ENCODE results near the gene GRIA3.

GRIA3 gene

GRCh38 chrX:123223859-123224258 lies 39.8 kb downstream of the GRIA3 start:
- Histone ChIP-seq H3K4me3 (ENCODE audit: low read length) (no peak overlapping the region), H3K9ac (ENCODE audit: low read depth, low read length) (no peak overlapping the region), H3K9me3 (ENCODE audit: insufficient read depth, low read depth, low read length) (no peaks in the 10 kb centered on the region), H3K36me3 (ENCODE audit: insufficient read depth, low read depth, low read length) (no peaks in the 10 kb centered on the region), H3K27me3 (ENCODE audit: insufficient read depth, low read length) (peaks cover 6% of the 10 kb centered on the region; the same call in 1 of the 2 replicates), H3K27ac (ENCODE audit: low read length) (no peak overlapping the region), H3K4me1 (ENCODE audit: insufficient read depth, low read length) (peaks cover 13% of the 10 kb centered on the region; the same call in 1 of the 2 replicates)

- H3K9ac ChIP-seq (ENCODE audit: low read depth, low read length), result no peak overlapping the region
- H3K4me1 ChIP-seq (ENCODE audit: insufficient read depth, low read length), result peaks cover 12% of the 10 kb centered on the region
- H3K27ac ChIP-seq (ENCODE audit: low read length), result no peak overlapping the region
- no peak overlapping the region for H3K4me3 ChIP-seq (ENCODE audit: low read length)
- no peaks in the 10 kb centered on the region for H3K9me3 ChIP-seq (ENCODE audit: insufficient read depth, low read depth, low read length)
- H3K27me3 ChIP-seq (ENCODE audit: insufficient read depth, low read length), result peaks cover 19% of the 10 kb centered on the region; the same call in 1 of the 2 replicates
- H3K36me3 ChIP-seq (ENCODE audit: insufficient read depth, low read depth, low read length), result no peaks in the 10 kb centered on the region
Observed at GRCh38 chrX:123230798-123231197, 46.7 kb downstream of the GRIA3 start.

GRCh38 chrX:123236859-123237258 lies 52.8 kb downstream of the GRIA3 start:
- H3K9ac ChIP-seq (ENCODE audit: low read depth, low read length), result no peak overlapping the region
- H3K9me3 ChIP-seq (ENCODE audit: insufficient read depth, low read depth, low read length), result no peaks in the 10 kb centered on the region
- peaks cover 5% of the 10 kb centered on the region; the same call in 1 of the 2 replicates for H3K27me3 ChIP-seq (ENCODE audit: insufficient read depth, low read length)
- no peaks in the 10 kb centered on the region for H3K36me3 ChIP-seq (ENCODE audit: insufficient read depth, low read depth, low read length)
- no peak overlapping the region for H3K27ac ChIP-seq (ENCODE audit: low read length)
- H3K4me3 ChIP-seq (ENCODE audit: low read length), result no peak overlapping the region
- peaks cover 5% of the 10 kb centered on the region; the same call in 1 of the 2 replicates for H3K4me1 ChIP-seq (ENCODE audit: insufficient read depth, low read length)

- peaks cover 1% of the 10 kb centered on the region; the same call in 1 of the 2 replicates for H3K27me3 ChIP-seq (ENCODE audit: insufficient read depth, low read length)
- no peaks in the 10 kb centered on the region for H3K9me3 ChIP-seq (ENCODE audit: insufficient read depth, low read depth, low read length)
- H3K9ac ChIP-seq (ENCODE audit: low read depth, low read length), result no peak overlapping the region
- H3K4me3 ChIP-seq (ENCODE audit: low read length), result no peak overlapping the region
- H3K27ac ChIP-seq (ENCODE audit: low read length), result no peak overlapping the region
- 0 out of 2 replicates have a peak, but pooled peaks cover 5% of the 10 kb centered on the region for H3K4me1 ChIP-seq (ENCODE audit: insufficient read depth, low read length)
- H3K36me3 ChIP-seq (ENCODE audit: insufficient read depth, low read depth, low read length), result no peaks in the 10 kb centered on the region
Observed at GRCh38 chrX:123237271-123237670, 53.2 kb downstream of the GRIA3 start.

- no peak overlapping the region for H3K4me3 ChIP-seq (ENCODE audit: low read length)
- H3K27ac ChIP-seq (ENCODE audit: low read length), result no peak overlapping the region
- H3K9me3 ChIP-seq (ENCODE audit: insufficient read depth, low read depth, low read length), result no peaks in the 10 kb centered on the region
- H3K4me1 ChIP-seq (ENCODE audit: insufficient read depth, low read length), result no peaks in the 10 kb centered on the region
- no peaks in the 10 kb centered on the region for H3K36me3 ChIP-seq (ENCODE audit: insufficient read depth, low read depth, low read length)
- H3K27me3 ChIP-seq (ENCODE audit: insufficient read depth, low read length), result no peaks in the 10 kb centered on the region
- H3K9ac ChIP-seq (ENCODE audit: low read depth, low read length), result no peak overlapping the region
Observed at GRCh38 chrX:123254457-123254856, 70.4 kb downstream of the GRIA3 start.

GRCh38 chrX:123256378-123256777 lies 72.3 kb downstream of the GRIA3 start:
- H3K27me3 ChIP-seq (ENCODE audit: insufficient read depth, low read length), result no peaks in the 10 kb centered on the region
- H3K9me3 ChIP-seq (ENCODE audit: insufficient read depth, low read depth, low read length), result no peaks in the 10 kb centered on the region
- no peaks in the 10 kb centered on the region; the same call in 1 of the 2 replicates for H3K4me1 ChIP-seq (ENCODE audit: insufficient read depth, low read length)
- no peaks in the 10 kb centered on the region for H3K36me3 ChIP-seq (ENCODE audit: insufficient read depth, low read depth, low read length)
- no peak overlapping the region for H3K9ac ChIP-seq (ENCODE audit: low read depth, low read length)
- no peak overlapping the region for H3K4me3 ChIP-seq (ENCODE audit: low read length)
- H3K27ac ChIP-seq (ENCODE audit: low read length), result no peak overlapping the region

GRCh38 chrX:123260920-123261418 lies 76.9 kb downstream of the GRIA3 start:
- peaks cover 10% of the 10 kb centered on the region; the same call in 1 of the 2 replicates for H3K4me1 ChIP-seq (ENCODE audit: insufficient read depth, low read length)

GRCh38 chrX:123263270-123263669 lies 79.2 kb downstream of the GRIA3 start:
- Histone ChIP-seq H3K4me1 (ENCODE audit: insufficient read depth, low read length) (peaks cover 10% of the 10 kb centered on the region; the same call in 1 of the 2 replicates), H3K9me3 (ENCODE audit: insufficient read depth, low read depth, low read length) (no peaks in the 10 kb centered on the region), H3K27ac (ENCODE audit: low read length) (no peak overlapping the region), H3K9ac (ENCODE audit: low read depth, low read length) (no peak overlapping the region), H3K27me3 (ENCODE audit: insufficient read depth, low read length) (no peaks in the 10 kb centered on the region), H3K36me3 (ENCODE audit: insufficient read depth, low read depth, low read length) (no peaks in the 10 kb centered on the region), H3K4me3 (ENCODE audit: low read length) (no peak overlapping the region)

More at GRCh38 chrX:123260920-123261418, 76.9 kb downstream of the GRIA3 start:
- H3K36me3 ChIP-seq (ENCODE audit: insufficient read depth, low read depth, low read length), result no peaks in the 10 kb centered on the region
- no peaks in the 10 kb centered on the region for H3K27me3 ChIP-seq (ENCODE audit: insufficient read depth, low read length)
- no peaks in the 10 kb centered on the region for H3K9me3 ChIP-seq (ENCODE audit: insufficient read depth, low read depth, low read length)
- H3K27ac ChIP-seq (ENCODE audit: low read length), result no peak overlapping the region
- H3K9ac ChIP-seq (ENCODE audit: low read depth, low read length), result no peak overlapping the region
- no peak overlapping the region for H3K4me3 ChIP-seq (ENCODE audit: low read length)

GRCh38 chrX:123263747-123264146 lies 79.7 kb downstream of the GRIA3 start:
- Histone ChIP-seq H3K27ac (ENCODE audit: low read length) (no peak overlapping the region), H3K36me3 (ENCODE audit: insufficient read depth, low read depth, low read length) (no peaks in the 10 kb centered on the region), H3K4me1 (ENCODE audit: insufficient read depth, low read length) (peaks cover 10% of the 10 kb centered on the region; the same call in 1 of the 2 replicates), H3K27me3 (ENCODE audit: insufficient read depth, low read length) (no peaks in the 10 kb centered on the region), H3K9me3 (ENCODE audit: insufficient read depth, low read depth, low read length) (no peaks in the 10 kb centered on the region), H3K9ac (ENCODE audit: low read depth, low read length) (no peak overlapping the region), H3K4me3 (ENCODE audit: low read length) (no peak overlapping the region)

GRCh38 chrX:123267220-123267619 lies 83.1 kb downstream of the GRIA3 start:
- H3K4me1 ChIP-seq (ENCODE audit: insufficient read depth, low read length), result peaks cover 10% of the 10 kb centered on the region; the same call in 1 of the 2 replicates
- H3K36me3 ChIP-seq (ENCODE audit: insufficient read depth, low read depth, low read length), result no peaks in the 10 kb centered on the region
- H3K4me3 ChIP-seq (ENCODE audit: low read length), result no peak overlapping the region
- H3K9me3 ChIP-seq (ENCODE audit: insufficient read depth, low read depth, low read length), result no peaks in the 10 kb centered on the region
- H3K27me3 ChIP-seq (ENCODE audit: insufficient read depth, low read length), result no peaks in the 10 kb centered on the region
- no peak overlapping the region for H3K27ac ChIP-seq (ENCODE audit: low read length)
- no peak overlapping the region for H3K9ac ChIP-seq (ENCODE audit: low read depth, low read length)

- H3K27me3 ChIP-seq (ENCODE audit: insufficient read depth, low read length), result no peaks in the 10 kb centered on the region
- no peaks in the 10 kb centered on the region for H3K9me3 ChIP-seq (ENCODE audit: insufficient read depth, low read depth, low read length)
- no peak overlapping the region for H3K4me3 ChIP-seq (ENCODE audit: low read length)
- no peak overlapping the region for H3K9ac ChIP-seq (ENCODE audit: low read depth, low read length)
- no peaks in the 10 kb centered on the region for H3K4me1 ChIP-seq (ENCODE audit: insufficient read depth, low read length)
- H3K36me3 ChIP-seq (ENCODE audit: insufficient read depth, low read depth, low read length), result no peaks in the 10 kb centered on the region
- H3K27ac ChIP-seq (ENCODE audit: low read length), result no peak overlapping the region
Observed at GRCh38 chrX:123271902-123272301, 87.8 kb downstream of the GRIA3 start.

- H3K4me3 ChIP-seq (ENCODE audit: low read length), result no peak overlapping the region
- no peaks in the 10 kb centered on the region for H3K9me3 ChIP-seq (ENCODE audit: insufficient read depth, low read depth, low read length)
- no peaks in the 10 kb centered on the region for H3K36me3 ChIP-seq (ENCODE audit: insufficient read depth, low read depth, low read length)
- no peaks in the 10 kb centered on the region for H3K27me3 ChIP-seq (ENCODE audit: insufficient read depth, low read length)
- no peak overlapping the region for H3K27ac ChIP-seq (ENCODE audit: low read length)
- no peaks in the 10 kb centered on the region for H3K4me1 ChIP-seq (ENCODE audit: insufficient read depth, low read length)
- no peak overlapping the region for H3K9ac ChIP-seq (ENCODE audit: low read depth, low read length)
Observed at GRCh38 chrX:123272630-123273029, 88.6 kb downstream of the GRIA3 start.

Data from iPS-20b (cell line).